PC-9 (cell line): ENCODE measurements around the gene TMEM242.

Experiments
- EZH2 ChIP-seq: fragments of 200-600 bp; sonication (generic); IDR thresholded peaks from 2 replicates; pipeline ENCODE4 v1.8.0; 2017; ENCODE audit warnings: antibody characterized with exemption, low read depth
- TF ChIP-seq, protein P1 (sequence below): fragments of 200-600 bp; sonication (generic); conservative IDR thresholded peaks from 2 replicates; pipeline ENCODE4 v1.6.1; 2017; ENCODE audit warnings: mixed run types, antibody characterized with exemption, mild to moderate bottlenecking, moderate library complexity

GRCh38 chr6:157287923-157288322 is 35.4 kb downstream of the TMEM242 start:
- TF ChIP-seq, protein P1, sequence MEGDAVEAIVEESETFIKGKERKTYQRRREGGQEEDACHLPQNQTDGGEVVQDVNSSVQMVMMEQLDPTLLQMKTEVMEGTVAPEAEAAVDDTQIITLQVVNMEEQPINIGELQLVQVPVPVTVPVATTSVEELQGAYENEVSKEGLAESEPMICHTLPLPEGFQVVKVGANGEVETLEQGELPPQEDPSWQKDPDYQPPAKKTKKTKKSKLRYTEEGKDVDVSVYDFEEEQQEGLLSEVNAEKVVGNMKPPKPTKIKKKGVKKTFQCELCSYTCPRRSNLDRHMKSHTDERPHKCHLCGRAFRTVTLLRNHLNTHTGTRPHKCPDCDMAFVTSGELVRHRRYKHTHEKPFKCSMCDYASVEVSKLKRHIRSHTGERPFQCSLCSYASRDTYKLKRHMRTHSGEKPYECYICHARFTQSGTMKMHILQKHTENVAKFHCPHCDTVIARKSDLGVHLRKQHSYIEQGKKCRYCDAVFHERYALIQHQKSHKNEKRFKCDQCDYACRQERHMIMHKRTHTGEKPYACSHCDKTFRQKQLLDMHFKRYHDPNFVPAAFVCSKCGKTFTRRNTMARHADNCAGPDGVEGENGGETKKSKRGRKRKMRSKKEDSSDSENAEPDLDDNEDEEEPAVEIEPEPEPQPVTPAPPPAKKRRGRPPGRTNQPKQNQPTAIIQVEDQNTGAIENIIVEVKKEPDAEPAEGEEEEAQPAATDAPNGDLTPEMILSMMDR, result no peak
- no peak for TF ChIP-seq EZH2
